GM19452 (cell line): ENCODE data around the gene WHAMM.
"Not testable (repeated sequence)": the region's sequence is repeated elsewhere in the genome, so short reads cannot be mapped to it uniquely, and the experiment has no call there.

ENCODE experiments used
- ATAC-seq: cut with Tn5 transposase; IDR thresholded peaks from one replicate; pipeline ENCODE4 v1.9.1; 2021; ENCODE audit not compliant: unreplicated experiment

The WHAMM gene

GRCh38 chr15:82856397-82857170 is 47.2 kb downstream of the WHAMM start:
- no peak for ATAC-seq

- ATAC-seq: no peak
Observed at GRCh38 chr15:82858932-82859331, 49.5 kb downstream of the WHAMM start.

- ATAC-seq: no peak
Observed at GRCh38 chr15:82862886-82863285, 53.5 kb downstream of the WHAMM start.

GRCh38 chr15:82864967-82865366 is 55.5 kb downstream of the WHAMM start:
- no peak for ATAC-seq

GRCh38 chr15:82865581-82865980 is 56.2 kb downstream of the WHAMM start:
- not testable (repeated sequence) for ATAC-seq

- not testable (repeated sequence) for ATAC-seq
Observed at GRCh38 chr15:82865981-82866380, 56.6 kb downstream of the WHAMM start.

GRCh38 chr15:82870727-82871320 is 61.4 kb downstream of the WHAMM start:
- no peak for ATAC-seq

GRCh38 chr15:82871358-82871757 is 61.9 kb downstream of the WHAMM start:
- no peak for ATAC-seq

GRCh38 chr15:82871832-82872484 is 62.5 kb downstream of the WHAMM start:
- no peak for ATAC-seq

- ATAC-seq: no peak
Observed at GRCh38 chr15:82873000-82873680, 63.7 kb downstream of the WHAMM start.

GRCh38 chr15:82874267-82874666 is 64.8 kb downstream of the WHAMM start:
- no peak for ATAC-seq

- no peak for ATAC-seq
Observed at GRCh38 chr15:82874961-82875360, 65.5 kb downstream of the WHAMM start.

GRCh38 chr15:82875411-82876003 is 66.1 kb downstream of the WHAMM start:
- no peak for ATAC-seq

- ATAC-seq: no peak
Observed at GRCh38 chr15:82877825-82878224, 68.4 kb downstream of the WHAMM start.

GRCh38 chr15:82878325-82878724 is 68.9 kb downstream of the WHAMM start:
- ATAC-seq: no peak

GRCh38 chr15:82880704-82881103 is 71.3 kb downstream of the WHAMM start:
- no peak for ATAC-seq

- ATAC-seq: no peak
Observed at GRCh38 chr15:82881747-82882146, 72.3 kb downstream of the WHAMM start.

GRCh38 chr15:82882273-82882928 is 73.0 kb downstream of the WHAMM start:
- ATAC-seq: no peak
